CD8-positive, alpha-beta memory T cell (primary cell): ENCODE results near the gene DUSP21. TPM values are rescaled to one million over a fixed set of nuclear protein-coding genes. Genes with fewer than 3 reads are reported as not detected.
A peak's percentile ranks its signal among the peaks of the same experiment; 100 is the strongest.

Experiments
- CTCF ChIA-PET: fragments of 350-600 bp; sonication (Branson Sonifier 250); formaldehyde crosslinking; loops from one replicate; lab custom pipeline; 2021; ENCODE audit warnings: antibody characterized with exemption; lab: Charles Lee
- POLR2A ChIA-PET: fragments of 350-600 bp; sonication (Branson Sonifier 250); formaldehyde crosslinking; loops from one replicate; lab custom pipeline; 2021; ENCODE audit warnings: antibody characterized with exemption; lab: Charles Lee
- DNase-seq, 5 donors: peaks; one replicate each; pipeline versions ENCODE4 v3.0.0 to v3.0.0-alpha.2; 2020 to 2022; ENCODE audit warnings: mixed read lengths in 1 of 5
- H3K27ac ChIP-seq: one replicate; pipeline ENCODE4 v1.7.0; 2013; ENCODE audit warnings: low read depth, mild to moderate bottlenecking, low read length, moderate library complexity
- H3K27me3 ChIP-seq: 2 replicates; pipeline ENCODE4 v1.7.0; 2013; ENCODE audit warnings: low read length, mild to moderate bottlenecking; ENCODE audit not compliant: insufficient read depth, poor library complexity, severe bottlenecking
- H3K36me3 ChIP-seq: 2 replicates; pipeline ENCODE4 v1.7.0; 2013; ENCODE audit warnings: mild to moderate bottlenecking, low read length, moderate library complexity; ENCODE audit not compliant: insufficient read depth
- H3K4me1 ChIP-seq: 2 replicates; pipeline ENCODE4 v1.7.0; 2013; ENCODE audit warnings: mild to moderate bottlenecking, low read length, moderate library complexity; ENCODE audit not compliant: insufficient read depth
- H3K4me3 ChIP-seq: 2 replicates; pipeline ENCODE4 v1.7.0; 2013; ENCODE audit warnings: mild to moderate bottlenecking, low read length
- H3K9me3 ChIP-seq: 2 replicates; pipeline ENCODE4 v1.7.0; 2013; ENCODE audit warnings: mild to moderate bottlenecking, low read length
- H3K27ac Mint-ChIP-seq, 8 donors: one replicate each; pipeline ENCODE4 v1.8.0; 2020 to 2021; ENCODE audit warnings: mixed read lengths in 8 of 8, mild to moderate bottlenecking in 6 of 8, inconsistent platforms in 3 of 8, moderate library complexity in 3 of 8
- H3K27me3 Mint-ChIP-seq, 2 donors: one replicate each; pipeline ENCODE4 v1.8.0; 2020 to 2021; ENCODE audit warnings: mixed read lengths in 2 of 2, mild to moderate bottlenecking in 1 of 2, moderate library complexity in 1 of 2
- H3K36me3 Mint-ChIP-seq, 3 donors: one replicate each; pipeline ENCODE4 v1.8.0; 2020 to 2021; ENCODE audit warnings: mixed read lengths in 3 of 3, inconsistent platforms in 1 of 3, mild to moderate bottlenecking in 1 of 3
- H3K4me1 Mint-ChIP-seq, 3 donors: one replicate each; pipeline ENCODE4 v1.8.0; 2020 to 2021; ENCODE audit warnings: mixed read lengths in 3 of 3, inconsistent platforms in 1 of 3, mild to moderate bottlenecking in 1 of 3
- H3K4me3 Mint-ChIP-seq, 7 donors: one replicate each; pipeline ENCODE4 v1.8.0; 2020 to 2021; ENCODE audit warnings: mixed read lengths in 7 of 7, mild to moderate bottlenecking in 6 of 7, moderate library complexity in 4 of 7, inconsistent platforms in 2 of 7
- H3K9me3 Mint-ChIP-seq, 5 donors: one replicate each; pipeline ENCODE4 v1.8.0; 2020 to 2022; ENCODE audit warnings: mixed read lengths in 5 of 5, mild to moderate bottlenecking in 3 of 5, moderate library complexity in 2 of 5, inconsistent platforms in 1 of 5
- polyA plus RNA-seq: library from polyadenylated mRNA; unstranded; fragments of 300-500 nt; fragmentation: Illumina TruSeq; gene quantifications from one replicate; pipeline ENCODE4 v1.2.3, GENCODE V29; 2021
- total RNA-seq, 2 experiments: library from RNA; stranded (reverse); gene quantifications; one replicate each; pipeline ENCODE4 v1.2.3, GENCODE V29; 2021

DUSP21 gene
- total and polyA plus RNA-seq, 3 experiments from 2014 or later: not detected

- Mint-ChIP-seq H3K4me1 (peaks cover 34 to 43% (median 35%) of the 10 kb centered on the region in 3 donors), H3K27me3 (no peaks in the 10 kb centered on the region), H3K27ac (peak overlapping the region; percentile 95 to 99 (median 98)), H3K9me3 (no peaks in the 10 kb centered on the region), H3K4me3 (peak overlapping the region; percentile 96 to 100 (median 99)), H3K36me3 (peaks cover 0 to 6% (median 2%) of the 10 kb centered on the region in 3 donors)
- POLR2A ChIA-PET: interaction anchor here (0.6 to 0.9 kb wide), 5 partner anchors 96 to 228 kb away, joined by 3 to 4 read pairs (median 4); no protein-coding TSS in a partner anchor
- peak in 2 of 5 donors; percentile 63 to 67 for DNase-seq
- CTCF ChIA-PET: interaction anchor here (0.7 to 1.8 kb wide), 2 partner anchors 28 to 195 kb away, joined by 3 to 4 read pairs; no protein-coding TSS in a partner anchor
- Histone ChIP-seq H3K27ac (peak overlapping the region; percentile 81), H3K4me1 (peaks cover 13% of the 10 kb centered on the region), H3K9me3 (no peaks in the 10 kb centered on the region), H3K27me3 (no peaks in the 10 kb centered on the region), H3K4me3 (peak overlapping the region; percentile 53), H3K36me3 (no peaks in the 10 kb centered on the region)
Observed at GRCh38 chrX:44871931-44872820, 28.4 kb downstream of the DUSP21 start.

GRCh38 chrX:44872821-44873414 is 29.1 kb downstream of the DUSP21 start, which contains the start of gene KDM6A:
Gene KDM6A (plus strand): TSS chrX:44873188. CDS start chrX:44873552, 364 bp downstream.
- Mint-ChIP-seq H3K9me3 (no peaks in the 10 kb centered on the region), H3K4me1 (peaks cover 39 to 50% (median 42%) of the 10 kb centered on the region in 3 donors), H3K27ac (peak within 1 kb of the TSS; percentile 95 to 100 (median 99)), H3K4me3 (peak within 1 kb of the TSS; percentile 96 to 100 (median 99)), H3K27me3 (no peaks in the 10 kb centered on the region), H3K36me3 (peaks cover 0 to 6% (median 0%) of the 10 kb centered on the region in 3 donors)
- Histone ChIP-seq H3K36me3 (no peaks in the 10 kb centered on the region), H3K4me3 (peak within 1 kb of the TSS; percentile 86), H3K27me3 (no peaks in the 10 kb centered on the region), H3K9me3 (no peaks in the 10 kb centered on the region), H3K4me1 (peaks cover 14% of the 10 kb centered on the region), H3K27ac (peak within 1 kb of the TSS; percentile 87)
- ChIA-PET POLR2A (interaction anchor here (0.5 to 0.9 kb wide), 6 partner anchors 95 to 528 kb away, joined by 3 to 4 read pairs (median 4); no protein-coding TSS in a partner anchor), CTCF (interaction anchor here (0.7 to 1.8 kb wide), 2 partner anchors 27 to 195 kb away, joined by 3 to 4 read pairs; no protein-coding TSS in a partner anchor)
- DNase-seq: peak; percentile 92 to 99 (median 97)

GRCh38 chrX:44873415-44874276 is 29.8 kb downstream of the DUSP21 start:
- DNase-seq: peak; percentile 31 to 77 (median 59)
- Mint-ChIP-seq H3K4me3 (peak overlapping the region; percentile 96 to 100 (median 99)), H3K9me3 (no peaks in the 10 kb centered on the region), H3K27ac (peak overlapping the region; percentile 93 to 100 (median 99)), H3K4me1 (peaks cover 44 to 57% (median 45%) of the 10 kb centered on the region in 3 donors), H3K36me3 (peaks cover 0 to 6% (median 0%) of the 10 kb centered on the region in 3 donors), H3K27me3 (no peaks in the 10 kb centered on the region)
- Histone ChIP-seq H3K4me1 (peaks cover 17% of the 10 kb centered on the region), H3K9me3 (no peaks in the 10 kb centered on the region), H3K27me3 (no peaks in the 10 kb centered on the region), H3K36me3 (no peaks in the 10 kb centered on the region), H3K4me3 (peak overlapping the region; percentile 86), H3K27ac (peak overlapping the region; percentile 87)
- POLR2A ChIA-PET: interaction anchor here (0.5 to 1.5 kb wide), 5 partner anchors 25 to 529 kb away, joined by 3 to 6 read pairs (median 4); no protein-coding TSS in a partner anchor
- CTCF ChIA-PET: interaction anchor here (0.7 to 1.8 kb wide), 2 partner anchors 26 to 194 kb away, joined by 3 to 4 read pairs; no protein-coding TSS in a partner anchor

GRCh38 chrX:44874420-44875184 is 30.8 kb downstream of the DUSP21 start:
- Mint-ChIP-seq H3K9me3 (no peaks in the 10 kb centered on the region), H3K4me3 (peak overlapping the region; percentile 96 to 100 (median 99)), H3K36me3 (peaks cover 0 to 6% (median 0%) of the 10 kb centered on the region in 3 donors), H3K27ac (peak overlapping the region; percentile 93 to 100 (median 99)), H3K27me3 (no peaks in the 10 kb centered on the region), H3K4me1 (peaks cover 51 to 66% (median 54%) of the 10 kb centered on the region in 3 donors)
- DNase-seq: peak; percentile 9 to 65 (median 42)
- Histone ChIP-seq H3K4me1 (peaks cover 18% of the 10 kb centered on the region), H3K27me3 (no peaks in the 10 kb centered on the region), H3K9me3 (no peaks in the 10 kb centered on the region), H3K4me3 (peak overlapping the region; percentile 86), H3K36me3 (no peaks in the 10 kb centered on the region), H3K27ac (peak overlapping the region; percentile 87)
- ChIA-PET CTCF (no interaction called here), POLR2A (interaction anchor here (0.5 to 1.5 kb wide), 2 partner anchors 25 to 202 kb away, joined by 6 to 7 read pairs; no protein-coding TSS in a partner anchor)

- H3K4me1 ChIP-seq: peaks cover 18% of the 10 kb centered on the region
- ChIA-PET CTCF (no interaction called here), POLR2A (interaction anchor here (0.5 to 1.5 kb wide), 2 partner anchors 24 to 201 kb away, joined by 6 to 7 read pairs; no protein-coding TSS in a partner anchor)
- Mint-ChIP-seq H3K36me3 (peaks cover 0 to 6% (median 0%) of the 10 kb centered on the region in 3 donors), H3K27me3 (no peaks in the 10 kb centered on the region), H3K4me3 (peak overlapping the region; percentile 96 to 100 (median 99)), H3K27ac (peak overlapping the region; percentile 19 to 100 (median 99)), H3K9me3 (no peaks in the 10 kb centered on the region), H3K4me1 (peaks cover 55 to 66% (median 56%) of the 10 kb centered on the region in 3 donors)
- no peaks in the 10 kb centered on the region for H3K27me3 ChIP-seq
- no peak for DNase-seq
- H3K4me3 ChIP-seq: peak overlapping the region; percentile 86
- no peaks in the 10 kb centered on the region for H3K9me3 ChIP-seq
- no peaks in the 10 kb centered on the region for H3K36me3 ChIP-seq
- peak overlapping the region; percentile 87 for H3K27ac ChIP-seq
Observed at GRCh38 chrX:44875185-44875489, 31.3 kb downstream of the DUSP21 start.

- Histone ChIP-seq H3K4me3 (no peak overlapping the region), H3K36me3 (no peaks in the 10 kb centered on the region), H3K27me3 (no peaks in the 10 kb centered on the region), H3K27ac (no peak overlapping the region), H3K9me3 (no peaks in the 10 kb centered on the region), H3K4me1 (peaks cover 18% of the 10 kb centered on the region)
- H3K9me3 Mint-ChIP-seq: no peaks in the 10 kb centered on the region
- peak overlapping the region; percentile 81 to 100 (median 99) for H3K4me3 Mint-ChIP-seq
- no peak for DNase-seq
- H3K27me3 Mint-ChIP-seq: no peaks in the 10 kb centered on the region
- H3K4me1 Mint-ChIP-seq: peaks cover 61 to 74% (median 61%) of the 10 kb centered on the region in 3 donors
- CTCF ChIA-PET: no interaction called here
- peak overlapping the region in 7 of 8 donors; percentile 36 to 99 (median 84) for H3K27ac Mint-ChIP-seq
- POLR2A ChIA-PET: no interaction called here
- H3K36me3 Mint-ChIP-seq: peaks cover 0 to 6% (median 0%) of the 10 kb centered on the region in 3 donors
Observed at GRCh38 chrX:44876086-44876485, 32.3 kb downstream of the DUSP21 start.
